Fibroblast of lung (primary cell): ENCODE data around the gene ANKRD35. TPM values are rescaled to one million over a fixed set of nuclear protein-coding genes. Genes with fewer than 3 reads are reported as not detected.
"Not testable (repeated sequence)": the region's sequence is repeated elsewhere in the genome, so short reads cannot be mapped to it uniquely, and the experiment has no call there.

ENCODE experiments used
- DNase-seq, 2 donors: peaks; one replicate each; pipeline versions ENCODE4 v3.0.0 to v3.0.0-alpha.2; 2010; ENCODE audit warnings: low read depth in 2 of 2
- H2AFZ ChIP-seq: 2 replicates; pipeline ENCODE4 v1.5.1; 2012; ENCODE audit warnings: low read length, control low read depth, inconsistent platforms
- H3K27ac ChIP-seq: 2 replicates; pipeline ENCODE4 v1.5.1; 2011; ENCODE audit warnings: low read length, control low read depth; ENCODE audit not compliant: insufficient read depth
- H3K27me3 ChIP-seq: 2 replicates; pipeline ENCODE4 v1.5.1; 2011; ENCODE audit warnings: mild to moderate bottlenecking, low read length; ENCODE audit not compliant: control insufficient read depth, insufficient read depth
- H3K36me3 ChIP-seq: 2 replicates; pipeline ENCODE4 v1.5.1; 2011; ENCODE audit warnings: low read length; ENCODE audit not compliant: control insufficient read depth, insufficient read depth
- H3K4me1 ChIP-seq: 2 replicates; pipeline ENCODE4 v1.5.1; 2011; ENCODE audit warnings: low read length; ENCODE audit not compliant: control insufficient read depth, insufficient read depth; ENCODE audit errors: extremely low read depth
- H3K4me2 ChIP-seq: 2 replicates; pipeline ENCODE4 v1.5.1; 2011; ENCODE audit warnings: low read length, control low read depth; ENCODE audit not compliant: insufficient read depth; ENCODE audit errors: extremely low read depth
- H3K4me3 ChIP-seq, 4 experiments: fragments of 200-600 bp in 1 of 4; sonication (generic) in 1 of 4; replicated peaks in 1 of 4; 2 replicates each; pipeline ENCODE4 v1.5.1; 2011 to 2016; ENCODE audit warnings: low read length in 4 of 4, low read depth in 3 of 4, mild to moderate bottlenecking in 3 of 4, control low read depth in 2 of 4, inconsistent platforms in 1 of 4, mixed read lengths in 1 of 4; ENCODE audit not compliant: insufficient read depth in 1 of 4; ENCODE audit errors: control extremely low read depth in 1 of 4
- H3K79me2 ChIP-seq: 2 replicates; pipeline ENCODE4 v1.5.1; 2012; ENCODE audit warnings: mild to moderate bottlenecking, low read length, inconsistent platforms; ENCODE audit not compliant: control insufficient read depth, insufficient read depth
- H3K9ac ChIP-seq: 2 replicates; pipeline ENCODE4 v1.5.1; 2011; ENCODE audit warnings: mild to moderate bottlenecking, low read length, control low read depth; ENCODE audit not compliant: insufficient read depth
- H3K9me3 ChIP-seq: 2 replicates; pipeline ENCODE4 v1.5.1; 2012; ENCODE audit warnings: low read depth, low read length; ENCODE audit not compliant: control insufficient read depth, insufficient read depth
- H4K20me1 ChIP-seq: 2 replicates; pipeline ENCODE4 v1.5.1; 2011; ENCODE audit warnings: low read length; ENCODE audit not compliant: control insufficient read depth, insufficient read depth; ENCODE audit errors: extremely low read depth
- CTCF ChIP-seq, 2 donors: IDR thresholded peaks in 1 of 2; conservative IDR thresholded peaks in 1 of 2; 1 replicate in 1 of 2; 2 replicates in 1 of 2; pipeline ENCODE4 v1.5.1; 2011 to 2012; ENCODE audit warnings: low read length in 2 of 2, control low read depth in 1 of 2, inconsistent platforms in 1 of 2, low read depth in 1 of 2, mild to moderate bottlenecking in 1 of 2
- EZH2 ChIP-seq: IDR thresholded peaks from 2 replicates; pipeline ENCODE4 v1.5.1; 2012; ENCODE audit warnings: low read length, control low read depth, mild to moderate bottlenecking; ENCODE audit errors: missing control alignments
- polyA minus RNA-seq: library from RNA; depleted of rRNA, polyadenylated mRNA; stranded (reverse); fragments of >200 nt; gene quantifications from 2 replicates; pipeline ENCODE4 v1.2.3, GENCODE V29; 2011; ENCODE audit warnings: low replicate concordance
- polyA plus RNA-seq, 2 donors: library from polyadenylated mRNA; depleted of rRNA in 1 of 2; stranded (reverse) in 1 of 2; unstranded in 1 of 2; fragments of >200 nt; gene quantifications; 2 replicates each; pipeline ENCODE4 v1.2.1, GENCODE V29; 2011 to 2012; ENCODE audit warnings: missing spikeins in 1 of 2
- total RNA-seq: library from RNA; depleted of rRNA; stranded (reverse); fragments of >200 nt; gene quantifications from 2 replicates; pipeline ENCODE4 v1.2.1, GENCODE V29; 2014

The ANKRD35 gene
- total RNA-seq = 2.3 and 4.5 TPM in 2 replicates
- polyA plus RNA-seq = 0.65 and 3.4 TPM in 2 replicates
- polyA plus RNA-seq (2012) = 1.4 and 7.6 TPM in 2 replicates
- polyA minus RNA-seq = 0.74 TPM in 1 of 2 replicates, not detected in the other

GRCh38 chr1:145885738-145886287 is at the start of gene ANKRD35:
Gene ANKRD35 (minus strand): TSS chr1:145885866. CDS start chr1:145885758, 108 bp downstream.
- DNase-seq = peak; percentile 42 to 45
- no peak for TF ChIP-seq EZH2
- TF ChIP-seq CTCF (conservative IDR thresholded peaks at IDR 0.05 in 1 of 2, IDR thresholded peaks at IDR 0.05 in 1 of 2; ENCODE audit: low read depth in 1 of 2, low read length in 2 of 2) = no peak
- H3K79me2 ChIP-seq = no peaks in the 10 kb centered on the region
- no peaks in the 10 kb centered on the region for H3K9me3 ChIP-seq
- peaks cover 3% of the 10 kb centered on the region for H3K27me3 ChIP-seq
- peak within 1 kb of the TSS; percentile 97 for H2AFZ ChIP-seq
- no peak within 1 kb of the TSS for H3K27ac ChIP-seq
- H3K36me3 ChIP-seq = no peaks in the 10 kb centered on the region
- H4K20me1 ChIP-seq = no peaks in the 10 kb centered on the region
- peak within 1 kb of the TSS; percentile 67 to 76 (median 72) for H3K4me3 ChIP-seq
- peaks cover 3% of the 10 kb centered on the region for H3K4me1 ChIP-seq
- peak within 1 kb of the TSS; percentile 23 for H3K9ac ChIP-seq
- H3K4me2 ChIP-seq = peak within 1 kb of the TSS; percentile 85

GRCh38 chr1:145932522-145933009 is 46.9 kb upstream of the ANKRD35 start:
- not testable (repeated sequence) for H3K27me3 ChIP-seq, H3K9me3 ChIP-seq, H3K36me3 ChIP-seq, H3K4me1 ChIP-seq, DNase-seq, H3K4me3 ChIP-seq, H3K79me2 ChIP-seq, H4K20me1 ChIP-seq, H3K4me2 ChIP-seq, H2AFZ ChIP-seq, H3K9ac ChIP-seq, H3K27ac ChIP-seq

GRCh38 chr1:145927916-145928643 is 42.4 kb upstream of the ANKRD35 start:
- no peaks in the 10 kb centered on the region for H3K4me1 ChIP-seq
- no peaks in the 10 kb centered on the region for H3K27me3 ChIP-seq
- H3K79me2 ChIP-seq = peaks cover 10% of the 10 kb centered on the region
- TF ChIP-seq CTCF (conservative IDR thresholded peaks at IDR 0.05 in 1 of 2, IDR thresholded peaks at IDR 0.05 in 1 of 2; ENCODE audit: low read depth in 1 of 2, low read length in 2 of 2) (no peak), EZH2 (no peak)
- no peaks in the 10 kb centered on the region for H3K9me3 ChIP-seq
- no peaks in the 10 kb centered on the region for H4K20me1 ChIP-seq
- peak overlapping the region; percentile 88 for H3K9ac ChIP-seq
- H3K27ac ChIP-seq = peak overlapping the region; percentile 97
- DNase-seq = no peak
- H3K36me3 ChIP-seq = no peaks in the 10 kb centered on the region
- peak overlapping the region; percentile 72 to 98 (median 92) for H3K4me3 ChIP-seq
- peak overlapping the region; percentile 45 for H2AFZ ChIP-seq
- peak overlapping the region; percentile 77 for H3K4me2 ChIP-seq
